H1 (cell line): ENCODE measurements around the gene PARP4. TPM values are rescaled to one million over a fixed set of nuclear protein-coding genes. Genes with fewer than 3 reads are reported as not detected.
"Not testable (repeated sequence)": the region's sequence is repeated elsewhere in the genome, so short reads cannot be mapped to it uniquely, and the experiment has no call there.

Source experiments
- CTCF ChIA-PET: fragments of 300-600 bp; sonication (Branson Sonifier 250); formaldehyde crosslinking; loops from one replicate; lab custom pipeline; 2021; ENCODE audit not compliant: partially characterized antibody; lab: Charles Lee
- POLR2A ChIA-PET: fragments of 300-600 bp; sonication (Branson Sonifier 250); formaldehyde crosslinking; loops from one replicate; lab custom pipeline; 2021; ENCODE audit warnings: inconsistent platforms; ENCODE audit not compliant: partially characterized antibody; lab: Charles Lee
- DNase-seq, 2 experiments: peaks; one replicate each; pipeline versions ENCODE4 v3.0.0 to v3.0.0-alpha.2; 2010 to 2022; ENCODE audit warnings: low spot score in 2 of 2, low read depth in 1 of 2, mixed read lengths in 1 of 2
- FAIRE-seq: peaks from 2 replicates; lab custom pipeline; 2011; peaks lifted over from hg19 to GRCh38; lab: Jason Lieb, UNC
- H2AFZ ChIP-seq: 2 replicates; pipeline ENCODE4 v1.8.1; 2012; ENCODE audit warnings: low read length, inconsistent platforms
- H2AK5ac ChIP-seq: 2 replicates; pipeline ENCODE4 v1.6.1; 2013; ENCODE audit warnings: low read depth, low read length
- H2BK120ac ChIP-seq: replicated peaks from 2 replicates; pipeline ENCODE3; 2013; ENCODE audit warnings: low read depth, low read length, inconsistent platforms
- H2BK12ac ChIP-seq: 2 replicates; pipeline ENCODE4 v1.6.1; 2013; ENCODE audit warnings: low read depth, low read length
- H2BK15ac ChIP-seq: 2 replicates; pipeline ENCODE4 v1.6.1; 2013; ENCODE audit warnings: low read length
- H2BK20ac ChIP-seq: 2 replicates; pipeline ENCODE4 v1.6.1; 2013; ENCODE audit warnings: low read length
- H2BK5ac ChIP-seq: 2 replicates; pipeline ENCODE4 v1.6.1; 2013; ENCODE audit warnings: low read depth, low read length
- H3K14ac ChIP-seq: 2 replicates; pipeline ENCODE4 v1.6.1; 2013; ENCODE audit warnings: inconsistent platforms; ENCODE audit not compliant: insufficient read length
- H3K18ac ChIP-seq: 2 replicates; pipeline ENCODE4 v1.6.1; 2013; ENCODE audit warnings: low read length; ENCODE audit errors: extremely low read depth
- H3K23ac ChIP-seq: 2 replicates; pipeline ENCODE4 v1.6.1; 2013; ENCODE audit warnings: inconsistent platforms; ENCODE audit not compliant: insufficient read length
- H3K23me2 ChIP-seq: 2 replicates; pipeline ENCODE4 v1.6.1; 2013; ENCODE audit warnings: low read depth, low read length
- H3K27ac ChIP-seq: 2 replicates; pipeline ENCODE4 v1.6.1; 2011; ENCODE audit warnings: low read depth, low read length, inconsistent platforms
- H3K27me3 ChIP-seq, 4 experiments: replicated peaks in 1 of 4; 1 replicate in 1 of 4; 2 replicates in 3 of 4; pipeline versions ENCODE4 v1.6.1 to v1.8.1; 2011 to 2013; ENCODE audit warnings: low read length in 3 of 4, mild to moderate bottlenecking in 3 of 4, inconsistent platforms in 2 of 4, mixed read lengths in 2 of 4, moderate library complexity in 1 of 4; ENCODE audit not compliant: control insufficient read depth in 3 of 4, insufficient read depth in 3 of 4; ENCODE audit errors: extremely low read depth in 1 of 4
- H3K36me3 ChIP-seq, 4 experiments: 2 replicates each; pipeline versions ENCODE4 v1.6.1 to v1.8.1; 2011 to 2013; ENCODE audit warnings: mild to moderate bottlenecking in 4 of 4, low read length in 3 of 4, moderate library complexity in 2 of 4, control low read depth in 1 of 4, inconsistent platforms in 1 of 4; ENCODE audit not compliant: insufficient read depth in 4 of 4, control insufficient read depth in 2 of 4
- H3K4ac ChIP-seq: replicated peaks from 2 replicates; pipeline ENCODE3; 2013; ENCODE audit warnings: low read length, low read depth, mixed read lengths, inconsistent platforms; ENCODE audit not compliant: insufficient read length
- H3K4me1 ChIP-seq, 4 experiments: replicated peaks in 1 of 4; 1 replicate in 1 of 4; 2 replicates in 3 of 4; pipeline versions ENCODE4 v1.6.1 to v1.8.1; 2011 to 2013; ENCODE audit warnings: low read length in 3 of 4, inconsistent platforms in 2 of 4, mixed read lengths in 1 of 4; ENCODE audit not compliant: insufficient read depth in 4 of 4, control insufficient read depth in 3 of 4
- H3K4me2 ChIP-seq, 2 experiments: 2 replicates each; pipeline versions ENCODE4 v1.6.1 to v1.8.1; 2011 to 2013; ENCODE audit warnings: low read depth in 2 of 2, low read length in 2 of 2, control low read depth in 1 of 2, inconsistent platforms in 1 of 2, mild to moderate bottlenecking in 1 of 2; ENCODE audit not compliant: insufficient read depth in 1 of 2
- H3K4me3 ChIP-seq, 4 experiments: fragments of 200-600, 300-600 bp in 1 of 4; sonication (generic), shearing (Covaris generic), sonication (Bioruptor Twin) in 1 of 4; 2 replicates each; pipeline versions ENCODE4 v1.5.1 to v1.8.1; 2011 to 2016; ENCODE audit warnings: low read length in 4 of 4, low read depth in 3 of 4, control low read depth in 2 of 4, inconsistent platforms in 2 of 4, mild to moderate bottlenecking in 2 of 4, mixed read lengths in 1 of 4, moderate library complexity in 1 of 4; ENCODE audit not compliant: insufficient read depth in 2 of 4; ENCODE audit errors: extremely low read depth in 1 of 4
- H3K56ac ChIP-seq: replicated peaks from 2 replicates; pipeline ENCODE3; 2013; ENCODE audit warnings: low read depth, mild to moderate bottlenecking, mixed read lengths, low read length, inconsistent platforms; ENCODE audit not compliant: insufficient read length
- H3K79me1 ChIP-seq: 2 replicates; pipeline ENCODE4 v1.6.1; 2013; ENCODE audit warnings: low read depth, low read length, control low read depth
- H3K79me2 ChIP-seq, 2 experiments: 2 replicates each; pipeline versions ENCODE4 v1.6.1 to v1.8.1; 2012 to 2013; ENCODE audit warnings: low read length in 2 of 2, mild to moderate bottlenecking in 2 of 2, inconsistent platforms in 1 of 2; ENCODE audit not compliant: insufficient read depth in 2 of 2, control insufficient read depth in 1 of 2
- H3K9ac ChIP-seq, 4 experiments: replicated peaks in 1 of 4; 1 replicate in 1 of 4; 2 replicates in 3 of 4; pipeline versions ENCODE4 v1.6.1 to v1.8.1; 2011 to 2013; ENCODE audit warnings: low read depth in 3 of 4, low read length in 3 of 4, control low read depth in 2 of 4, mild to moderate bottlenecking in 2 of 4, moderate library complexity in 2 of 4, inconsistent platforms in 1 of 4; ENCODE audit errors: extremely low read depth in 1 of 4
- H3K9me3 ChIP-seq, 2 experiments: 2 replicates each; pipeline versions ENCODE4 v1.6.1 to v1.8.1; 2012 to 2013; ENCODE audit warnings: mild to moderate bottlenecking in 2 of 2, moderate library complexity in 2 of 2, control low read depth in 1 of 2, inconsistent platforms in 1 of 2, low read depth in 1 of 2, low read length in 1 of 2, mixed read lengths in 1 of 2; ENCODE audit not compliant: insufficient read depth in 2 of 2
- H4K20me1 ChIP-seq, 2 experiments: replicated peaks in 1 of 2; 2 replicates each; pipeline versions ENCODE3 to v1.8.1; 2011 to 2013; ENCODE audit warnings: inconsistent platforms in 2 of 2, low read length in 2 of 2, mild to moderate bottlenecking in 1 of 2; ENCODE audit not compliant: insufficient read depth in 2 of 2, control insufficient read depth in 1 of 2
- H4K5ac ChIP-seq: 2 replicates; pipeline ENCODE4 v1.6.1; 2013; ENCODE audit warnings: low read length, low read depth, mixed read lengths, inconsistent platforms; ENCODE audit not compliant: insufficient read length
- H4K8ac ChIP-seq: 2 replicates; pipeline ENCODE4 v1.8.0; 2013; ENCODE audit warnings: mild to moderate bottlenecking, moderate library complexity, low read length, inconsistent platforms; ENCODE audit not compliant: insufficient read depth; ENCODE audit errors: extremely low read depth
- H4K91ac ChIP-seq: replicated peaks from 2 replicates; pipeline ENCODE3; 2013; ENCODE audit warnings: low read length, mixed read lengths, inconsistent platforms; ENCODE audit not compliant: insufficient read length
- WGBS, 2 experiments: shearing (Covaris generic) in 1 of 2; methylation state at CpG; one replicate each; pipeline versions ENCODE4 v1.1.6 to v1.1.7; 2013 to 2015; ENCODE audit warnings: low lambda C conversion rate in 2 of 2, mixed read lengths in 2 of 2, inconsistent platforms in 1 of 2, low coverage in 1 of 2, missing lambda C conversion rate in 1 of 2; ENCODE audit not compliant: insufficient replicate concordance in 2 of 2, insufficient coverage in 1 of 2, insufficient read length in 1 of 2; ENCODE audit errors: extremely low coverage in 1 of 2, missing lambda C conversion rate in 1 of 2; 5-methylcytosine and 5-hydroxymethylcytosine counted together
- polyA plus RNA-seq, 7 experiments: library from polyadenylated mRNA; depleted of rRNA in 3 of 7; stranded (reverse) in 5 of 7; unstranded in 2 of 7; fragments of >200 nt in 5 of 7; fragments of 200-250 nt in 2 of 7; gene quantifications; 1 replicate in 5 of 7; 2 replicates in 1 of 7; 4 replicates in 1 of 7; pipeline versions ENCODE4 v1.2.1 to v1.2.3, GENCODE V29; 2011 to 2013; ENCODE audit warnings: missing spikeins in 2 of 7, mixed read lengths in 2 of 7
- total RNA-seq: library from RNA; stranded (reverse); fragmentation: NEBNext Ultra II Directional; extraction: Animal tissue kit (Norgen Biotek cat#: 25700); gene quantifications from 2 replicates; pipeline ENCODE4 v1.2.1, GENCODE V29; 2021

Gene PARP4
- total and polyA plus RNA-seq, 2 of the 8 experiments (the other 6 are each of a cell fraction or from before 2014, with no cell fraction given): 22.2 to 40.3 TPM

GRCh38 chr13:24488092-24488491 lies 24.5 kb downstream of the PARP4 start:
- H3K4ac ChIP-seq, H3K4me2 ChIP-seq, FAIRE-seq, POLR2A ChIA-PET, H4K91ac ChIP-seq, H2BK15ac ChIP-seq, H2AK5ac ChIP-seq, H4K8ac ChIP-seq, H2AFZ ChIP-seq, H3K23ac ChIP-seq, H3K27ac ChIP-seq, H3K79me1 ChIP-seq, H4K5ac ChIP-seq, H3K4me1 ChIP-seq, H2BK5ac ChIP-seq, DNase-seq, H2BK20ac ChIP-seq, H3K27me3 ChIP-seq, H3K14ac ChIP-seq, H3K4me3 ChIP-seq, H4K20me1 ChIP-seq, H3K9me3 ChIP-seq, H3K56ac ChIP-seq, H3K18ac ChIP-seq, H3K79me2 ChIP-seq, H2BK12ac ChIP-seq, H3K9ac ChIP-seq, H3K23me2 ChIP-seq, H2BK120ac ChIP-seq: not testable (repeated sequence)
- WGBS, 2 experiments: 91% methylated on average over 8 of the region's 8 CpGs; no CpG with 5 or more reads in 1 of the 2 experiments
- CTCF ChIA-PET: interaction anchor here (1.4 kb wide), 1 partner anchor 10 kb away, joined by 3 read pairs; no protein-coding TSS in a partner anchor
- H3K36me3 ChIP-seq: peaks cover 6 to 31% (median 21%) of the 10 kb centered on the region in 4 experiments

- H2BK20ac ChIP-seq, H3K4me1 ChIP-seq, H4K20me1 ChIP-seq, H3K23ac ChIP-seq, H3K9me3 ChIP-seq, H2BK5ac ChIP-seq, H3K4ac ChIP-seq, H3K4me2 ChIP-seq, H3K14ac ChIP-seq, H2BK15ac ChIP-seq, H3K18ac ChIP-seq, H4K8ac ChIP-seq, H2AK5ac ChIP-seq, H3K9ac ChIP-seq, H3K79me1 ChIP-seq, H3K23me2 ChIP-seq, H3K56ac ChIP-seq, H3K4me3 ChIP-seq, DNase-seq, FAIRE-seq, H2BK120ac ChIP-seq, POLR2A ChIA-PET, H4K91ac ChIP-seq, H4K5ac ChIP-seq, H2BK12ac ChIP-seq, H3K79me2 ChIP-seq, CTCF ChIA-PET, H2AFZ ChIP-seq, H3K27ac ChIP-seq, H3K27me3 ChIP-seq: not testable (repeated sequence)
- WGBS, 2 experiments: 97% methylated on average over 3 of the region's 3 CpGs; no CpG with 5 or more reads in 1 of the 2 experiments
- peaks cover 4 to 41% (median 13%) of the 10 kb centered on the region in 4 experiments; a peak in 7 of 8 replicates for H3K36me3 ChIP-seq
Measured at GRCh38 chr13:24486017-24486657, 26.4 kb downstream of the PARP4 start.
